Measurements from ENCODE around the gene SMIM44. TPM values are rescaled to one million over a fixed set of nuclear protein-coding genes. Genes with fewer than 3 reads are reported as not detected.

Gene SMIM44
- total RNA-seq, 2 donors from 2014 or later: not detected

- H3K4me3 Mint-ChIP-seq: no peak overlapping the region
- peak; percentile 56 for DNase-seq
These were observed 4.6 kb downstream of the SMIM44 start for GRCh38 chr19:3478409-3479176.

GRCh38 chr19:3477951-3478350 is 5.3 kb downstream of the SMIM44 start:
- H3K4me1 ChIP-seq (ENCODE audit: control insufficient read depth, insufficient read depth, low read length): no peaks in the 10 kb centered on the region
- H3K27me3 Mint-ChIP-seq (ENCODE audit: insufficient read depth): peaks cover 6% of the 10 kb centered on the region
- H3K27me3 ChIP-seq (ENCODE audit: control insufficient read depth, insufficient read depth, low read length, poor library complexity, severe bottlenecking): peaks cover 11% of the 10 kb centered on the region
- no peak overlapping the region for H3K4me3 Mint-ChIP-seq
- no peaks in the 10 kb centered on the region for H3K9me3 ChIP-seq (ENCODE audit: control insufficient read depth, low read length)
- H3K36me3 ChIP-seq (ENCODE audit: control insufficient read depth, insufficient read depth, low read length): no peaks in the 10 kb centered on the region
- H3K9ac ChIP-seq (ENCODE audit: extremely low read depth, low read length, poor library complexity, severe bottlenecking): no peak overlapping the region
- H3K9me3 Mint-ChIP-seq: no peaks in the 10 kb centered on the region
- no peak overlapping the region for H3K4me3 ChIP-seq (ENCODE audit: low read length)
- no peaks in the 10 kb centered on the region for H3K36me3 Mint-ChIP-seq (ENCODE audit: low read depth)
- H3K27ac Mint-ChIP-seq: no peak overlapping the region
- no peak overlapping the region for H3K27ac ChIP-seq (ENCODE audit: low read depth, low read length)
- DNase-seq: no peak
- H3K4me1 Mint-ChIP-seq: peaks cover 11% of the 10 kb centered on the region
- no peak for TF ChIP-seq CTCF (conservative IDR thresholded peaks at IDR 0.05)
- 92 to 100% methylated on average over 1 to 2 of the region's 2 CpGs for WGBS, 2 experiments (ENCODE audit: insufficient coverage in 1 of 2, insufficient read length in 1 of 2)

More at GRCh38 chr19:3478409-3479176, 4.6 kb downstream of the SMIM44 start:
- no peaks in the 10 kb centered on the region for H3K36me3 Mint-ChIP-seq (ENCODE audit: low read depth)
- Histone ChIP-seq H3K36me3 (ENCODE audit: control insufficient read depth, insufficient read depth, low read length) (no peaks in the 10 kb centered on the region), H3K9me3 (ENCODE audit: control insufficient read depth, low read length) (no peaks in the 10 kb centered on the region), H3K4me3 (ENCODE audit: low read length) (no peak overlapping the region), H3K27ac (ENCODE audit: low read depth, low read length) (no peak overlapping the region), H3K4me1 (ENCODE audit: control insufficient read depth, insufficient read depth, low read length) (no peaks in the 10 kb centered on the region), H3K9ac (ENCODE audit: extremely low read depth, low read length, poor library complexity, severe bottlenecking) (no peak overlapping the region), H3K27me3 (ENCODE audit: control insufficient read depth, insufficient read depth, low read length, poor library complexity, severe bottlenecking) (peaks cover 11% of the 10 kb centered on the region)
- TF ChIP-seq CTCF (conservative IDR thresholded peaks at IDR 0.05): no peak
- 65 to 80% methylated on average over 1 to 21 of the region's 27 CpGs for WGBS, 2 experiments (ENCODE audit: insufficient coverage in 1 of 2, insufficient read length in 1 of 2)
- H3K27ac Mint-ChIP-seq: no peak overlapping the region
- peaks cover 11% of the 10 kb centered on the region for H3K4me1 Mint-ChIP-seq
- no peaks in the 10 kb centered on the region for H3K9me3 Mint-ChIP-seq
- H3K27me3 Mint-ChIP-seq (ENCODE audit: insufficient read depth): peaks cover 6% of the 10 kb centered on the region

- Mint-ChIP-seq H3K27ac (no peak overlapping the region), H3K9me3 (no peaks in the 10 kb centered on the region), H3K27me3 (ENCODE audit: insufficient read depth) (peaks cover 6% of the 10 kb centered on the region), H3K4me1 (peaks cover 11% of the 10 kb centered on the region), H3K4me3 (no peak overlapping the region), H3K36me3 (ENCODE audit: low read depth) (no peaks in the 10 kb centered on the region)
- Histone ChIP-seq H3K36me3 (ENCODE audit: control insufficient read depth, insufficient read depth, low read length) (no peaks in the 10 kb centered on the region), H3K9ac (ENCODE audit: extremely low read depth, low read length, poor library complexity, severe bottlenecking) (no peak overlapping the region), H3K27me3 (ENCODE audit: control insufficient read depth, insufficient read depth, low read length, poor library complexity, severe bottlenecking) (peaks cover 11% of the 10 kb centered on the region), H3K4me3 (ENCODE audit: low read length) (no peak overlapping the region), H3K4me1 (ENCODE audit: control insufficient read depth, insufficient read depth, low read length) (no peaks in the 10 kb centered on the region), H3K27ac (ENCODE audit: low read depth, low read length) (no peak overlapping the region), H3K9me3 (ENCODE audit: control insufficient read depth, low read length) (no peaks in the 10 kb centered on the region)
- TF ChIP-seq CTCF (conservative IDR thresholded peaks at IDR 0.05): no peak
- no peak for DNase-seq
These were observed 5.7 kb downstream of the SMIM44 start for GRCh38 chr19:3477506-3477905.
